H9 (cell line): ENCODE measurements around the gene PXYLP1. TPM values are rescaled to one million over a fixed set of nuclear protein-coding genes. Genes with fewer than 3 reads are reported as not detected.

Experiments
- DNase-seq: peaks from one replicate; pipeline ENCODE4 v3.0.0-alpha.2; 2017
- H2AFZ ChIP-seq: one replicate; pipeline ENCODE4 v1.6.1; 2013; ENCODE audit warnings: mild to moderate bottlenecking, low read length, control low read depth, moderate library complexity
- H2AK5ac ChIP-seq: 2 replicates; pipeline ENCODE4 v1.6.1; 2013; ENCODE audit warnings: low read length, control low read depth, mixed read lengths; ENCODE audit not compliant: insufficient read length
- H2BK120ac ChIP-seq: one replicate; pipeline ENCODE4 v1.6.1; 2013; ENCODE audit warnings: low read depth, mild to moderate bottlenecking, low read length, control low read depth, inconsistent platforms; ENCODE audit not compliant: poor library complexity, severe bottlenecking
- H2BK12ac ChIP-seq: 2 replicates; pipeline ENCODE4 v1.6.1; 2013; ENCODE audit warnings: low read length, control low read depth, mixed read lengths, low read depth; ENCODE audit not compliant: insufficient read length
- H2BK15ac ChIP-seq: 2 replicates; pipeline ENCODE4 v1.6.1; 2013; ENCODE audit warnings: low read depth, low read length, control low read depth
- H2BK20ac ChIP-seq: one replicate; pipeline ENCODE4 v1.6.1; 2013; ENCODE audit warnings: low read depth, mild to moderate bottlenecking, low read length, control low read depth, inconsistent platforms; ENCODE audit not compliant: poor library complexity, severe bottlenecking
- H2BK5ac ChIP-seq: 2 replicates; pipeline ENCODE4 v1.6.1; 2013; ENCODE audit warnings: low read length, control low read depth, mixed read lengths; ENCODE audit not compliant: insufficient read length
- H3K14ac ChIP-seq: 2 replicates; pipeline ENCODE4 v1.6.1; 2013; ENCODE audit warnings: low read length, control low read depth; ENCODE audit not compliant: insufficient read depth
- H3K18ac ChIP-seq: 2 replicates; pipeline ENCODE4 v1.6.1; 2013; ENCODE audit warnings: low read depth, mild to moderate bottlenecking, mixed read lengths, low read length, control low read depth; ENCODE audit not compliant: insufficient read length
- H3K23ac ChIP-seq: 2 replicates; pipeline ENCODE4 v1.6.1; 2013; ENCODE audit warnings: low read length, control low read depth, mixed read lengths, low read depth; ENCODE audit not compliant: insufficient read length
- H3K23me2 ChIP-seq: 2 replicates; pipeline ENCODE4 v1.6.1; 2013; ENCODE audit warnings: low read depth, mild to moderate bottlenecking, mixed read lengths, low read length, control low read depth; ENCODE audit not compliant: insufficient read length, poor library complexity, severe bottlenecking
- H3K27ac ChIP-seq: 2 replicates; pipeline ENCODE4 v1.5.1; 2013; ENCODE audit warnings: low read length, control low read depth, mixed read lengths, low read depth; ENCODE audit not compliant: insufficient read length
- H3K27me3 ChIP-seq: 2 replicates; pipeline ENCODE4 v1.6.1; 2013; ENCODE audit warnings: low read length, control low read depth, inconsistent platforms; ENCODE audit not compliant: insufficient read depth
- H3K4ac ChIP-seq: 2 replicates; pipeline ENCODE4 v1.6.1; 2013; ENCODE audit warnings: low read depth, mild to moderate bottlenecking, control low read depth, inconsistent platforms, low read length, moderate library complexity
- H3K4me1 ChIP-seq: 2 replicates; pipeline ENCODE4 v1.6.1; 2013; ENCODE audit warnings: low read length, control low read depth, inconsistent platforms; ENCODE audit not compliant: insufficient read depth
- H3K4me2 ChIP-seq: 2 replicates; pipeline ENCODE4 v1.6.1; 2013; ENCODE audit warnings: low read length, control low read depth, mixed read lengths; ENCODE audit not compliant: insufficient read length, insufficient read depth
- H3K56ac ChIP-seq: 2 replicates; pipeline ENCODE4 v1.6.1; 2013; ENCODE audit warnings: low read depth, mild to moderate bottlenecking, mixed read lengths, low read length, control low read depth; ENCODE audit not compliant: insufficient read length
- H3K79me1 ChIP-seq: 2 replicates; pipeline ENCODE4 v1.6.1; 2013; ENCODE audit warnings: low read depth, mild to moderate bottlenecking, moderate library complexity, low read length, control low read depth, inconsistent platforms; ENCODE audit not compliant: insufficient read depth, poor library complexity, severe bottlenecking
- H3K79me2 ChIP-seq: 2 replicates; pipeline ENCODE4 v1.6.1; 2013; ENCODE audit warnings: low read length, control low read depth, inconsistent platforms; ENCODE audit not compliant: insufficient read depth
- H3K9ac ChIP-seq: 2 replicates; pipeline ENCODE4 v1.6.1; 2013; ENCODE audit warnings: low read length, control low read depth, mixed read lengths; ENCODE audit not compliant: insufficient read length; ENCODE audit errors: extremely low read depth
- H3K9me3 ChIP-seq: one replicate; pipeline ENCODE4 v1.6.1; 2013; ENCODE audit warnings: low read depth, low read length, inconsistent platforms; ENCODE audit not compliant: control insufficient read depth
- H3T11ph ChIP-seq: one replicate; pipeline ENCODE4 v1.6.1; 2013; ENCODE audit warnings: mild to moderate bottlenecking, low read length, control low read depth, inconsistent platforms
- H4K20me1 ChIP-seq: one replicate; pipeline ENCODE4 v1.6.1; 2013; ENCODE audit not compliant: control insufficient read depth, insufficient read length, insufficient read depth
- H4K5ac ChIP-seq: 2 replicates; pipeline ENCODE4 v1.6.1; 2013; ENCODE audit warnings: low read depth, mild to moderate bottlenecking, mixed read lengths, low read length, control low read depth; ENCODE audit not compliant: insufficient read length
- H4K8ac ChIP-seq: replicated peaks from 2 replicates; pipeline ENCODE4 v1.6.1; 2013; ENCODE audit warnings: low read length, control low read depth, mixed read lengths, low read depth; ENCODE audit not compliant: insufficient read length
- H4K91ac ChIP-seq: 2 replicates; pipeline ENCODE4 v1.6.1; 2013; ENCODE audit warnings: low read depth, mild to moderate bottlenecking, moderate library complexity, mixed read lengths, low read length, control low read depth; ENCODE audit not compliant: insufficient read length
- H3K27ac Mint-ChIP-seq, 3 experiments: 2 replicates in 2 of 3; 3 replicates in 1 of 3; pipeline ENCODE4 v1.8.0; 2020 to 2021; ENCODE audit warnings: mixed read lengths in 3 of 3, mild to moderate bottlenecking in 1 of 3, moderate library complexity in 1 of 3
- H3K27me3 Mint-ChIP-seq: 2 replicates; pipeline ENCODE4 v1.8.0; 2021; ENCODE audit warnings: low read depth, mild to moderate bottlenecking, moderate library complexity, mixed read lengths
- H3K36me3 Mint-ChIP-seq, 3 experiments: 2 replicates in 2 of 3; 3 replicates in 1 of 3; pipeline ENCODE4 v1.8.0; 2020 to 2021; ENCODE audit warnings: low read depth in 3 of 3, mixed read lengths in 3 of 3; ENCODE audit not compliant: insufficient read depth in 1 of 3
- H3K4me1 Mint-ChIP-seq, 2 experiments: 2 replicates each; pipeline ENCODE4 v1.8.0; 2020; ENCODE audit warnings: mixed read lengths in 2 of 2
- H3K4me3 Mint-ChIP-seq, 2 experiments: 2 replicates in 1 of 2; 3 replicates in 1 of 2; pipeline ENCODE4 v1.8.0; 2020 to 2021; ENCODE audit warnings: mild to moderate bottlenecking in 2 of 2, mixed read lengths in 2 of 2, moderate library complexity in 1 of 2
- H3K9me3 Mint-ChIP-seq, 2 experiments: 2 replicates in 1 of 2; 3 replicates in 1 of 2; pipeline ENCODE4 v1.8.0; 2020; ENCODE audit warnings: mild to moderate bottlenecking in 2 of 2, mixed read lengths in 2 of 2, moderate library complexity in 1 of 2
- WGBS: extraction: QIAGEN DNeasy Blood & Tissue Kit; methylation state at CpG from one replicate; pipeline ENCODE4 v1.1.7; 2013; ENCODE audit warnings: missing lambda C conversion rate, low lambda C conversion rate, mixed read lengths; ENCODE audit not compliant: insufficient read length; ENCODE audit errors: extremely low coverage; 5-methylcytosine and 5-hydroxymethylcytosine counted together
- total RNA-seq: library from RNA; stranded (reverse); gene quantifications from 2 replicates; pipeline ENCODE4 v1.2.1, GENCODE V29; 2021
- TF ChIP-seq, protein P1 (sequence below): fragments of 200-600 bp; sonication (generic); conservative IDR thresholded peaks from 3 replicates; pipeline ENCODE4 v1.8.0; 2021; ENCODE audit warnings: antibody characterized with exemption, mild to moderate bottlenecking

Gene PXYLP1
- total RNA-seq, 1 experiment from 2014 or later = 17.9 TPM

- H2AFZ ChIP-seq = no peak overlapping the region
- no peak overlapping the region for H3K4ac ChIP-seq
- H4K5ac ChIP-seq = no peak overlapping the region
- H3K14ac ChIP-seq = no peak overlapping the region
- no peak overlapping the region for H3K4me2 ChIP-seq
- no peaks in the 10 kb centered on the region; the same call in none of the 2 replicates for H3K27me3 Mint-ChIP-seq
- H2AK5ac ChIP-seq = no peak overlapping the region
- peaks cover 14 to 16% of the 10 kb centered on the region in 2 experiments; a peak in 4 of 5 replicates for H3K9me3 Mint-ChIP-seq
- H3K79me2 ChIP-seq = no peaks in the 10 kb centered on the region
- no peaks in the 10 kb centered on the region for H3K4me1 Mint-ChIP-seq
- no peak overlapping the region for H3K27ac Mint-ChIP-seq
- no peak overlapping the region for H2BK20ac ChIP-seq
- no peaks in the 10 kb centered on the region for H3K27me3 ChIP-seq
- no peaks in the 10 kb centered on the region for H3K9me3 ChIP-seq
- TF ChIP-seq, protein P1, sequence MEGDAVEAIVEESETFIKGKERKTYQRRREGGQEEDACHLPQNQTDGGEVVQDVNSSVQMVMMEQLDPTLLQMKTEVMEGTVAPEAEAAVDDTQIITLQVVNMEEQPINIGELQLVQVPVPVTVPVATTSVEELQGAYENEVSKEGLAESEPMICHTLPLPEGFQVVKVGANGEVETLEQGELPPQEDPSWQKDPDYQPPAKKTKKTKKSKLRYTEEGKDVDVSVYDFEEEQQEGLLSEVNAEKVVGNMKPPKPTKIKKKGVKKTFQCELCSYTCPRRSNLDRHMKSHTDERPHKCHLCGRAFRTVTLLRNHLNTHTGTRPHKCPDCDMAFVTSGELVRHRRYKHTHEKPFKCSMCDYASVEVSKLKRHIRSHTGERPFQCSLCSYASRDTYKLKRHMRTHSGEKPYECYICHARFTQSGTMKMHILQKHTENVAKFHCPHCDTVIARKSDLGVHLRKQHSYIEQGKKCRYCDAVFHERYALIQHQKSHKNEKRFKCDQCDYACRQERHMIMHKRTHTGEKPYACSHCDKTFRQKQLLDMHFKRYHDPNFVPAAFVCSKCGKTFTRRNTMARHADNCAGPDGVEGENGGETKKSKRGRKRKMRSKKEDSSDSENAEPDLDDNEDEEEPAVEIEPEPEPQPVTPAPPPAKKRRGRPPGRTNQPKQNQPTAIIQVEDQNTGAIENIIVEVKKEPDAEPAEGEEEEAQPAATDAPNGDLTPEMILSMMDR = no peak
- H4K20me1 ChIP-seq = no peaks in the 10 kb centered on the region
- no peak overlapping the region for H4K91ac ChIP-seq
- H3K4me3 Mint-ChIP-seq = no peak overlapping the region
- no peak for DNase-seq
- no peak overlapping the region for H3K9ac ChIP-seq
- H3K27ac ChIP-seq = no peak overlapping the region
- no peaks in the 10 kb centered on the region for H3K4me1 ChIP-seq
- no peak overlapping the region for H3K18ac ChIP-seq
- no peak overlapping the region for H2BK15ac ChIP-seq
- no peak overlapping the region for H3K56ac ChIP-seq
- H4K8ac ChIP-seq = no peak overlapping the region
- WGBS = no CpG with 5 or more reads among the region's 2 CpGs
- H2BK12ac ChIP-seq = no peak overlapping the region
- H3K23ac ChIP-seq = no peak overlapping the region
- peaks cover 0 to 11% (median 3%) of the 10 kb centered on the region in 3 experiments; a peak in 6 of 7 replicates for H3K36me3 Mint-ChIP-seq
- no peaks in the 10 kb centered on the region for H3K23me2 ChIP-seq
- no peak overlapping the region for H3T11ph ChIP-seq
- no peak overlapping the region for H2BK120ac ChIP-seq
- H2BK5ac ChIP-seq = no peak overlapping the region
- H3K79me1 ChIP-seq = no peaks in the 10 kb centered on the region
Measured at GRCh38 chr3:141183606-141184005, 48.0 kb upstream of the PXYLP1 start.
